RCC 7860 (cell line): ENCODE results near the gene TFDP1.

Experiments
- DNase-seq: peaks from one replicate; pipeline ENCODE4 v3.0.0-alpha.2; 2015; ENCODE audit warnings: low spot score
- FAIRE-seq: peaks from 2 replicates; lab custom pipeline; 2012; peaks lifted over from hg19 to GRCh38; lab: Jason Lieb, UNC

The TFDP1 gene

DNA sequence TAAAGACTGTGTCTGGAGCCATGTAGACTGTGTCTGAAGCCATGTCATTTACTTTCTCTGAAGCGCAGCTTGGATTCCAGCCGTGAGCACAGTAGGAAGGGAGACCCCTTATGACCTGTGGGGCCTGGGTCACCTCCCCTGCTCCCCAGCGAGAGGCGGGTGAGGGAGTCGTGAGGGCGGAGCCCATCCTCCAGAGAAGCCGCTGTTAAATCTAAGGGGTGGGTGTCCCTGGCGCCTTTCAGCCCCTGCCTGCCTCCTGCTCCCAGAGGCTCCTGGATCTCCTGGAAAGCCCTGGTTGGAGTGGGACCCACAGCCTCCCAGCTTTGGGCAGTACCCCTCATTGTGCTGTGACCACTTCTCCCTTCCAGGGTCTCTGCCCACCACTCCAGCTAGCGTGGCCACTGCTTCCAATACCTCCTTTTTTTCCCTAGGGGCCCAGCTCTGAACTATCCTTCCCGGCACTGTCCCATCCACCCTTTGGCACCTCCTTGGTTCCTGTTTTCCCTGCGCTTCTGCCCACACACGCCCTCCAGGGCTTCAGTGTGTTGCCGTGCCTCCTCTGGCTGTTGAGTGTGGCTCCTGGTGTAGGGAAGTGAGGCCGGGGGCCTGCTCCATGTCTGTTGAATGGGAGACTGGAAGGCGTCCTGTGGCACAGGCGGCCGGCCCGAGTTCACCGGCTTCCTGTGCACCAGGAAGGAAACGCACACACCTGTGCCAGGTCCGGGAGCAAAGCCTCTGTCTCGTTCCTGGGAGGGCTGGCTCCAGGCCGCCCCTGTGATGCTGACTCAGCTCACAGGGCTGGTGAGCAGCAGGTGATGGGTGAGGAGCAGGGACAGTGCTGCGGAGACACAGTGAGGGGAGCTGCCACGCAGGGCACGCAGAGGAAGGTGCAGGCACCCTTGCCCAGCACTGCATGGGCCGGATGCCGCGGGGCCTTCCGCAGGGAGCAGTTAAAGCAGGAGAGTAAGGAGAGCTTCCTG is 44.0 kb downstream of the TFDP1 start:
- FAIRE-seq (no peak), DNase-seq (no peak)

DNA sequence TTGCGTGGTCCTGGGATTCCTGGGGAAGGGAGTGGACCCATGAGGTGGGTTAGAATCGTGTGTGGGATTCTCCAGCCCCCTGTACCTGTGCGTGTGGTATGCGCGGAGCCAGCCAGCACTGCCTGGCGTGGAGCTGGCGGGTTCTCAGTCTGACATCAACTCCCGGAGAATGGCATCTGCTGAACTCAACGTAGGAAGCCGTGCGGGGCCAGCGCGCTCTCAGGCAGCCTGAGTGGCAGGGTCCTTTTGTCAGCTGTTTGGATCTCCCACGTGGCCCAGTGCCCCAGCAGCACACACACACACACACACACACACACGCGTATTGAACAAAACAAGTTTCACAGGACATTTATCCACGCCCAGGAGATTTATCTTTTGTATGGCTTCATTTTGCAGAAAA is 45.3 kb downstream of the TFDP1 start:
- no peak for DNase-seq
- FAIRE-seq = no peak

DNA sequence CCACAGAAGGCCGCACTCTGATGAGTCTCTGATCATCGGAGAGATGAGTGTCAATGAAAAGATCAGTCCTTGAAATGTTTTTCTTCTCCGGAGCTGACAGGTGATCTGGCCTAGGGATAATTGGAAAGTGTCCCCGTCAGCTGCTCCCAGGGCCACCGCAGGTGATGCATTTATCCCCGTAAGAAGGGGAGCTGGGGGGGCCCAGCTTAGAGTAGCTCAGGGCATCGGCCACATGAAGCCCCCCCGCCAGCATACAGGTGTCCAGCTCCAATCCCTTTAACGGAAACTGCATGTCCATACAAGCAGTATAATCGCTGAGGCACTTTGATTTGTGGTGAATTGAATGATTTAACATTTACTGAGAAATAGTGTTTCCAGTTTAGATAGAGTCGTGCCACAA is 45.7 kb downstream of the TFDP1 start:
- DNase-seq (no peak), FAIRE-seq (no peak)

DNA sequence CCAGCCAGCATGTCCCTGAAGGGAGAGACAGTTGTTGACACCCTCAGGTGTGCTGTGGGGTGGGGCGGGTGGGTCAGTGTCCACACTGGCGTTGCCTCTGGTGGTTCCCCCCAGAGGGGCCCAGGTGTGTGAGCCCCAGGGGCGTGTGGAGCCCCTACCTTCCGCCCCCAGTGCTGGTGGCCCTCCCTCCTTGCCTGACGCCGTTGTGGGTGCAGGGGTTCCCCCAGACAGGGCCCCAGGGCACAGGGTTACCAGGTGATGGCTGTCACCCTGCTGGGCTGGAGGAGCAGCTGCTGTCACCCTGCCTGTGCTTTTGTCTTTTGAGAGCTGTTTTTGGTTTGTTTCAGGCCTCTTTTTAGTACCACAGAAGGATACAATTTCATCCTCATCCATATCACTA is 46.3 kb downstream of the TFDP1 start:
- FAIRE-seq (no peak), DNase-seq (no peak)

DNA sequence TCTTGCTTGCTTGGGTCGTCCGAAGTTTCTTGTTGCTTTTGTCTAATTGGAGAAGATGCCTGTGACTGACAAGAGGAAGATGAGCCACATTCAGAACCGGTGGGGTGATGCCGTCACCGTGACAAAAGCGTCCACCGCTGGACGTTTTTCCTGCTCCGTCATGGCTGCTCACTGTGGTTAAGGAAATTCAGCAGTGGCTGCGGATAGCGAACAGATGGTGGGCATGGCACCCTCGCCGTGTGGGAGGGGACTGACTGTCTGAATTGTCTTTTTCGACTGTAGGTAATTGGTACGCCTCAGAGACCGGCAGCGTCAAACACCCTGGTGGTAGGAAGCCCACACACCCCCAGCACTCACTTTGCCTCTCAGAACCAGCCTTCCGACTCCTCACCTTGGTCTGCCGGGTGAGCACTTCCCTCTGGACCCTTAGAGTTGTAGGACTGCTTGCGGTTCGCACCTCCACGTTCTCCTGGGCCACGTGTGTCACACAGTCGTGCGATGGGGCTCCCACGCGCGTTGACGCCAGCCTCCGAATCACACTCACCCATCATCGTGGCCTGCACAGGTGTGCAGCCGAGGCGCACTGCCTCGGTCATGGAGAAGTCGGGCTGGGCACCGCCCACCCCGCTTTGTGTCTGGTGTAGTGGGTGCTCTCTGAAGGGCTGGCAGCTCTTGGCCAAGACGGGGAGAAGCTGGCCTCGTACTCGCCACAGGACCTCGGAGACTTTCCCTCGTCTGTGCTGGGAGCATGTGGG is 47.0 kb downstream of the TFDP1 start:
- FAIRE-seq = no peak

DNA sequence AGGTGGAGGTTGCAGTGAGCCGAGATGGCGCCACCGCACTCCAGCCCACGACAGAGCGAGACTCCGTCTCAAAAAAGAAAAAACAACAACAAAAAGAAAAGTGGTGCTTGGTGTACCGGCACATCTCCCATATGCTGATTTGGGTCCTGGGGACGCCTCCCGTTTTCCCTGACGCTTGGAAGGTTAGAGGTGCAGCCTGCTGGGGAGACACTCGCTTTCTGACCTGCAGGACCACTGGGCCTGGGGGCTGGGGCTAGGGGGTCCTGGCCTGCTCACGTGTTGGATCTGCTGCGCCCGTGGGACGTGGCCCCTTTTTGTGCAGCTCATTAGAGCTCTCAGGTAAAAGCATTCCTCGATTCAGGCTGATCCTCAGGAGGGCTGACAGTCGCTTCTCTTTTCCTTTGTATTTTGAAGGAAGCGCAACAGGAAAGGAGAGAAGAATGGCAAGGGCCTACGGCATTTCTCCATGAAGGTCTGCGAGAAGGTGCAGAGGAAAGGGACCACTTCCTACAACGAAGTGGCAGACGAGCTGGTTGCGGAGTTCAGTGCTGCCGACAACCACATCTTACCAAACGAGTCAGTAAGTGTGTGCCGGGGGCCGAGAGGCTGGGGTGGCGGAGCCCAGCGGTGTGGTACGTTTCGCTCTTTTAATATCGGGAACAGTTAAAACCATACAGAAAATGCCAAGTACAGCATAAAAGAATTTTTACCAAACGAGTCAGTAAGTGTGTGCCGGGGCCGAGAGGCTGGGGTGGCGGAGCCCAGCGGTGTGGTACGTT is 48.3 kb downstream of the TFDP1 start:
- FAIRE-seq = no peak
- no peak for DNase-seq

More for the DNA sequence above, 47.0 kb downstream of the TFDP1 start:
- no peak for DNase-seq

DNA sequence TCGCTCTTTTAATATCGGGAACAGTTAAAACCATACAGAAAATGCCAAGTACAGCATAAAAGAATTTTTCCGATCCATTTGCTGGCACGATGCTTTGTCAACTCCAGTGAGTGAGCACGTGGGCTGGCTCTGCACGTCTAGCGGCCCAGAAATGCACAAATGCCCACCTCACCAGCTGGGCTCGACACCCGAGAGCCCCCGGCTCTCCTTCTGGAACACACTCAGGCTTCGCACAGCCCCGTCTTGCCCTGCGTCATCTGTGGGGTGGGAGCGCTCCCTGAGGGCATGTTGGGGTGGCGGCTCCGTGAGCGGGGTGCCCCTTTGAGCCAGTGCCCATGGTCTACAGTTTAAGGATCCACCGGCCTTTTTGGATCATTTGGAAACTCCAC is 48.9 kb downstream of the TFDP1 start:
- FAIRE-seq (no peak), DNase-seq (no peak)

DNA sequence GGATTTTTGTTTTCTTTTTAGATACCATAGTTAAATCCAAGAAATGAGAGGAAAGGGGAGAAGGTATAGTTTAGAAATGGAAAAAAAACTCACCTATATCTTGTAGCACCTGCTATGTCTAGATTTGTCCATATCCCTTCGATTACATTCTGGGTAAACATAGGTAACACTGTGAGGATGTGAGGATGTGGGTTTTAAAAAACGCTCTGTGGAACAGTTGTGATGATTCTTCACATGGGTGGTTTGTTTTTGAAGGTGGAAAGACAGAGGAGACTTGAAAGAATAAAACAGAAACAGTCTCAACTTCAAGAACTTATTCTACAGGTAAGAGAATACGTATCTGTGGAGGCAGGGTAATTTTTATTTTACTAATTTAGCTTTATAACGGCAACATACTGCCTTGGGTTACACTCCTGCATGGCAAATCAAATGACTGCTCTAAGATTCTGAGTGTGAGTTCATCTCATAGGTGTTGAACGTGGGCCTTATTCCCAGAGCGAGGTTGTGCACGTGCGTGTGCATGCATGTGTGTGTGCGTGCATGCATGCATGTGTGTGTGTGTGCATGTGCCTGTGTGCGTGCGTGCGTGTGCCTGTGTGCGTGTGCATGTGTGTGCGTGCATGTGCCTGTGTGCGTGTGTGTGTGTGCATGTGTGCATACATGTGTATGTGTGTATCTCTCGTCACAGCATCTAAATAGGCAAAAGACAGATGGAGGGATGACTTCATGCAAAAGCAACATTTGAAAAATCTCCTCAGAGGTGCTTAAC is 49.9 kb downstream of the TFDP1 start:
- DNase-seq (no peak), FAIRE-seq (no peak)

DNA sequence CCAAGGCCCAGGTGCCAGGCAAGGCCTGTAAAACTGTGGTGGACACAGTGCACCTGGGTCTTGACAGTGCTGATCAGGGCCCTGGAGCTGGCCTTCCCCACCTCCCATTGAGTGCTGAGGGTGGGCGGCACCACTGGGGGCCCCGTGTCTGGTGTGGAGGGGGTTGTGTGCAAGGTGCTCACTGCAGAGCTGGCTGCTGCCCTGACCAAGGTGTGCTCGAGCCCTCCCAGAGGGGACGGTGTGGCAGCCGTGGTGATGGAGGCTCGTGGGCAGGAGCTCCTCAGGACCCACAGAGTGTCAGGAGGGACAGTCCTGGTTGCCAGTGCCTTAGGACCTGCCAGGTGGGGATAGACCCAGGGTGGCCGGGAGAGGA is 50.5 kb downstream of the TFDP1 start:
- DNase-seq (no peak), FAIRE-seq (no peak)

DNA sequence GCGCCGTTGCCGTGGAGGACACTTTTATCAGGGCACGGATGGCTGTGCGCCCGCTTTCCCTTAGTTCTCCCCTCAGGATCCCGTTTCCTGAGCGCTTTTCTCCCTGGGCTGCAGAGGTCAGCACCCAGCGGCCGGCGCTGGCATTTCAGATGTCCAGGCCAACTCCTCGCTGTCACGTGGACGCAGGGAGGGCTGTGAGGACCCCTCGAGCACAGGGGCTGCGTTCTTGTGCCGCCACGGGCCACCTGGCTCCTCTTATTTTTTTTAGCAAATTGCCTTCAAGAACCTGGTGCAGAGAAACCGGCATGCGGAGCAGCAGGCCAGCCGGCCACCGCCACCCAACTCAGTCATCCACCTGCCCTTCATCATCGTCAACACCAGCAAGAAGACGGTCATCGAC is 51.2 kb downstream of the TFDP1 start:
- no peak for FAIRE-seq
- DNase-seq = no peak

DNA sequence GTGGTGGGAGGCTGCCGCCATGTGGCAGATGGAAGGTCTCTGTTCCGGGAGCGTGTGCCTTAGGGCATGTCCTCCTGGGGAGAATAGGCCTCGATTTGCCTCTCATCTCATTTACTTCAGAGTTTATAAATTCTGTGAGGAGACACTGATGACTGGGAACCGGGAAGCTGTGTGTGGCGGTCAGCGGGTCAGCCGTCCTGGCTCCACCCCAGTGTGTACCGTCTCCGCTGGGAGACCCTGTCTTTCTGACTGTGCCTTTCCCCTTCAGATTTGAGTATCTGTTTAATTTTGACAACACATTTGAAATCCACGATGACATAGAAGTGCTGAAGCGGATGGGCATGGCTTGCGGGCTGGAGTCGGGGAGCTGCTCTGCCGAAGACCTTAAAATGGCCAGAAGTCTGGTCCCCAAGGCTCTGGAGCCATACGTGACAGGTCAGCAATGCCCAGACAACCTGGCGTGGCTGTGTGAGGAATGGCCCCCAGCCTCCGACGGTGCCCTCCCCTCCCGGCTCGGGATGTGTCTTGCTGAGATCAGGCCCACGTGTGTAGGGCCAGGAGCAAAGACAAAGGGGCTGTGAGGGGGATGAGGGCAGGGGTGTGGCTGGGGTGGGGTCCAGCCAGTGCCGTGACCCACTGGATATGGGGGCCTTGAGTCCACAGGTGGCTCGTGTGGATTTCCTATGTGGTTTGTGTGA is 51.9 kb downstream of the TFDP1 start:
- DNase-seq (no peak), FAIRE-seq (no peak)

DNA sequence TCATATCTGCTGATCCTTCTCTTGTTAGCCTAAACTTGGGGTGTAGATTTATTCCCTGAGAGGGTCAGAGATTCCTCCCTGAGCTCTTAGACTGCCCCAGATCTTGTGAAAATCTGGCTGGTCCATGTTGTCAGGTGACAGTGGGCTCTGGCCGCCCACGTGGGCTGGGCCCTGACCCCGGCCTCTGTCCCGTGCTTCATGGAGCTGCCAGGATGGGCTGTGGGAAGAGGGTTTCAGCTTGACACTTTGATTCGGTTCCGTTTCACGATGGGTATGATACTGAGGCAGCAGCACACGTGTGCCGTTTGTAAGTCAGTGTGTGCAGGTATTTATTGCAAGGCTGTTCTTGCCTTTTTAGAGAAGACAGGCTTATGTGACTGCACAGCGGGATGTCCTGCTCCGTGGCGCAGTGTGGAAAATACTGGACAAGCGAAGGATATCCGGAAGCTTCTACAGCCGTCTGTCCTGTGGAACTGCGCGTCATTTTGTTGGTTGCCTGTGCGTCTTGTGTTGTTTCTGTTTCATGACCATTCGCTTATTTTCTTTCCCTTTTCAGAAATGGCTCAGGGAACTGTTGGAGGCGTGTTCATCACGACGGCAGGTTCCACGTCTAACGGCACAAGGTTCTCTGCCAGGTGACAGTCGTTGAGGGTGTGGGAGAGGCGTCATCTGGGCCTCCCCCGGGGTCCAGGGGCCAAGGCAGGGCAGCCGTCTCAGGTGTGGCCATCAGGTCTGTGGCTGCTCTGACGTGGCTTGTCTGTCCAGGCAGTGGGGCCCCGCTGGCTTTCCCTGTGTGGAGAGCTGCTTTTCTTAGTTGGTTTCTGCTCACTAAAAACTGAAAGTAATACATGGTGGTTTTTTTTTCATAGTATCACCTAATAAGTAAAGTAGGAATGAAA is 53.0 kb downstream of the TFDP1 start:
- DNase-seq = no peak
- FAIRE-seq = no peak

DNA sequence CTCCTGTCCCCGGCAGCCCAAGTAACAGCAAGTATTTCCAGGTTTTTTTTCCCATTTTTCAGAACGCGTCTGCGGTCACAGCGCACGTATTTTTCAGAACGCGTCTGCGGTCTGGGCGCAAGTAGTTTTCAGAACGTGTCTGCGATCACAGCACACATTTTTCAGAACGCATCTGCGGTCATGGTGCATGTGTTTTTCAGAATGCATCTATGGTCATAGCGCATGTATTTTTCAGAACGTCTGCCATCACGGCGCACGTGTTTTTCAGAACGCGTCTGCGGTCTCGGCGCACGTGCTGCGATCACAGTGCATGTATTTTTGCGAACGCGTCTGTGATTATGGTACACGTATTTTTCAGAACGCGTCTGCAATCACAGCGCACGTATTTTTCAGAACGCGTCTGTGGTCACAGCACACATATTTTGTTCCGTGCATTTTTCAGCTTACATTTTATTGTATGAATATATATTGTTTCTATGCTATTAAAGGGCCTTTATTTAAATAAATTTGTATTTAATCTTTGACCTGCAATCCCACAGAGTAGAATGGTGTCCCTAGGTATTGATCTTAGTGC is 53.7 kb downstream of the TFDP1 start:
- FAIRE-seq (no peak), DNase-seq (no peak)

DNA sequence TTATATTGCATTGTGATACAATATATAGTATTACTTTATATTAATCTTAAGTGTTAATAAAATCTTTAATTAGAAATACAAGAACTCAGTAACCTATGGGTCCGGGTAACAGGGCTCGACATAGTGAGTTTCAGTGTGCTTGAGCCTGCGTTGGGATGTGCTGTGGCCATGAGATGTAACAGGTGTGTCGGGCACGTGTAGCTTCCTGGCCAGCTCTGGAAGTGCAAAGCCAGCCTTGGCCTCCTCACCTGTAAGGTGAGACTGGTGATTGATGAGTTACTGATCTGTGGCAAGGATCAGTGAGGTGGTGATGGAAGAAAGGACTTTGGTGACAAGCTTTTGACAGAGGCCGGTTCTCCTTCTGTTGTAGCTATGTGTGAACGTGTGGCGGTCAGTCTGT is 54.3 kb downstream of the TFDP1 start:
- DNase-seq (no peak), FAIRE-seq (no peak)

DNA sequence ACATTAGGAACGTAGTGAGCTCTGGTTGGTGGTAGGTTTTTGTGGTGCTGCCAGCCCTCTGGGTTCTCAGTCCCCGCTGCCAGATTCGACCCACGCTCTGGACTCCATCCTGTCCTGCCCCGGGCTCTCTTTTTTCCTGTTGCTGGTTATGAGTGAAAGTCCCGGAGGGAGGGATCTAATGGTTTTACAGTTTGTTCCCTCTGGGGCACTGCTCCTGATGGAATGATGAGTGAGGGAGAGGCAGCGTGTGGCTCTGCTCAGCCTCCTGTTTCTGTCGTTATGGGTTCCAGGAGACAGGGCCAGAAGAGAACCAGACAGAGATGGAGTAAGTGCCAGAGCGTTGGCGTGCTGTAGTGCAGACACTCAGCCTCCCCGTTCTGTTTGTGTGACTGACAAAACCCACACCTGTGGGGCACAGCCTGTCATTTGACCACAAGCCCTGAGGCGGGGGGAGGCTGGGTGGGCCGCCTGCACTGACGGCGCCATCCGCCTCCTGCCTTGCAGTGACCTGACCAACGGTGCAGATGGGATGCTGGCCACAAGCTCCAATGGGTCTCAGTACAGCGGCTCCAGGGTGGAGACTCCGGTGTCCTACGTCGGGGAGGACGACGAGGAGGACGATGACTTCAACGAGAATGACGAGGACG is 55.2 kb downstream of the TFDP1 start:
- DNase-seq = no peak
- no peak for FAIRE-seq

DNA sequence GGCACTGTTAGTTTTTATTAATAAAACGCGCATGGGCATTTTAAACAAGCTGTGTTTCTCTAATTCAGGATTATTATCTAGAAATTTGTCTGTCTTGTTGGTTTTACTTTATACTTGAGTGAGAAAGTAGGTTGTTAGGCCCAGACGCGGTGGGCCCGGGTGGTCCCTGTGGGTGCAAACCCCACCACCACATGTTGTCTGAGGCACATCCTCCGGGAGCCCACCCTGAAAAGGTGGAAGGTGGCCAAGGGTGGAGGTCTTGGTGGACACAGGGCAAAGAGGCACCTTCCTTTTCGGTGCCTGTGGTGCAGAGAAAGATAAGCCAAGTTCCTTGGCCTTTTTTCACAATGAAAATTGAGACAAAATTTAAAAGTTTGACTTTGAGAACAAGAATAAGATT is 56.9 kb downstream of the TFDP1 start:
- DNase-seq (no peak), FAIRE-seq (no peak)

DNA sequence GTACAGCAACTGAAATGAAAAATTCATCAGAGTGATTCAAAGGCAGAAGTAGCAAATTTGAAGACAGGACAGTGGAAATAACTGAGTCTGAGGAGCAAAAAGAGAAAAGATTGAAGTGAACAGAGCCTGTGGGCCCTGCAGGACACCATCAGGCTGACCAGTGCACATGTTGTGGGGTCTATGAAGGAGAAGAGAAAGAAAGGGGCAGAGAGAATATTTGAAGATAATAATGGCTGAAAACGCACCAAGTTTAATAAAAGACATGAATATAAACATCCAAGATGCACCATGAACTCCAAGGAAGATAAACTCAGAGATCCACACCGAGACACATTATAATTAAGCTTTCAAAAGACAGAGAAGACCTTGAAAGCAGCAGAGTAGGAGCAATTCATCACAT is 58.0 kb downstream of the TFDP1 start:
- no peak for DNase-seq
- FAIRE-seq = no peak

DNA sequence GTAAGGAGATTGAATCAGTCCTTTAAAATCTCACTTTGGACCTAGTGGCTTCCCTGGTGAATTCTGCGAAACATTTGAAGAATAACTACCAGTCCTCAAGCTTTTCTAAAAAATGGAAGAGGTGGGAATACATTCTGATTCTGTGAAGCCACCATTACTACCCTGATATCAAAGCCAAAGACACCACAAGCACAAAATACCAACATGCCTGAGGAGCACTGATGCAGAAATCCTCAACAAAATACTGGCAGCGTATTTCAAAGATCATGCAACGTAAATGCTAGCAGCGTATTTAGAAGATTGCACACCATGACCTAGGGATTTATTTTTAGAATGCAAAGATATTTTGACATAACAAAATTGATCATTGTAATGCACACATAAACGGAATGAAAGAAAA is 59.0 kb downstream of the TFDP1 start:
- peak; percentile 78 for FAIRE-seq
- peak; percentile 59 for DNase-seq
